Calu3 (cell line): ENCODE measurements around the gene ARHGAP6. TPM values are rescaled to one million over a fixed set of nuclear protein-coding genes. Genes with fewer than 3 reads are reported as not detected.
A peak's percentile ranks its signal among the peaks of the same experiment; 100 is the strongest.

ENCODE experiments used
- BruUV-seq: library from RNA; stranded (reverse); fragments of 400-500 nt; replicated peaks from 2 replicates; lab custom pipeline; 2021; lab: Mats Ljungman, UMichigan
- CTCF ChIA-PET: fragments of 300-600 bp; sonication (Branson Sonifier 250); formaldehyde crosslinking; loops from one replicate; lab custom pipeline; 2022; ENCODE audit warnings: antibody characterized with exemption; lab: Charles Lee
- DNase-seq: peaks from one replicate; pipeline ENCODE4 v3.0.0; 2022
- H3K27ac Mint-ChIP-seq: one replicate; pipeline ENCODE4 v1.8.0; 2022; ENCODE audit warnings: mixed read lengths; ENCODE audit not compliant: unreplicated experiment
- H3K27me3 Mint-ChIP-seq: one replicate; pipeline ENCODE4 v1.8.0; 2022; ENCODE audit warnings: mixed read lengths; ENCODE audit not compliant: unreplicated experiment
- H3K36me3 Mint-ChIP-seq: one replicate; pipeline ENCODE4 v1.8.0; 2022; ENCODE audit warnings: mild to moderate bottlenecking, moderate library complexity, mixed read lengths; ENCODE audit not compliant: insufficient read depth, unreplicated experiment
- H3K4me1 Mint-ChIP-seq: one replicate; pipeline ENCODE4 v1.8.0; 2022; ENCODE audit warnings: mild to moderate bottlenecking, low read depth, mixed read lengths; ENCODE audit not compliant: unreplicated experiment
- H3K4me3 Mint-ChIP-seq: one replicate; pipeline ENCODE4 v1.8.0; 2022; ENCODE audit warnings: mild to moderate bottlenecking, low read depth, moderate library complexity, mixed read lengths; ENCODE audit not compliant: unreplicated experiment
- H3K9me3 Mint-ChIP-seq: one replicate; pipeline ENCODE4 v1.8.0; 2022; ENCODE audit warnings: low read depth, mixed read lengths; ENCODE audit not compliant: unreplicated experiment
- intact Hi-C: fragments of 100-400 bp; cut with micrococcal nuclease; formaldehyde crosslinking; loops from one replicate; pipeline ENCODE4 v1.10.0; 2022; ENCODE audit not compliant: unreplicated experiment
- total RNA-seq: library from RNA; stranded (reverse); gene quantifications from 2 replicates; pipeline ENCODE4 v1.2.3, GENCODE V29; 2022
- TF ChIP-seq, protein P1 (sequence below): fragments of 200-600 bp; IDR thresholded peaks from one replicate; pipeline ENCODE4 v1.8.0; 2022; ENCODE audit warnings: antibody characterized with exemption; ENCODE audit not compliant: unreplicated experiment

Gene ARHGAP6
- total RNA-seq, 1 experiment from 2014 or later = not detected

GRCh38 chrX:11257290-11257689 lies 408.4 kb downstream of the ARHGAP6 start:
- H3K27ac Mint-ChIP-seq = no peak overlapping the region
- CTCF ChIA-PET = no interaction called here
- BruUV-seq = no TSS peak
- no peaks in the 10 kb centered on the region for H3K9me3 Mint-ChIP-seq
- no peak overlapping the region for H3K4me3 Mint-ChIP-seq
- no peaks in the 10 kb centered on the region for H3K36me3 Mint-ChIP-seq
- H3K4me1 Mint-ChIP-seq = no peaks in the 10 kb centered on the region
- intact Hi-C loops = no loop called here
- H3K27me3 Mint-ChIP-seq = no peaks in the 10 kb centered on the region
- no peak for DNase-seq
- TF ChIP-seq, protein P1, sequence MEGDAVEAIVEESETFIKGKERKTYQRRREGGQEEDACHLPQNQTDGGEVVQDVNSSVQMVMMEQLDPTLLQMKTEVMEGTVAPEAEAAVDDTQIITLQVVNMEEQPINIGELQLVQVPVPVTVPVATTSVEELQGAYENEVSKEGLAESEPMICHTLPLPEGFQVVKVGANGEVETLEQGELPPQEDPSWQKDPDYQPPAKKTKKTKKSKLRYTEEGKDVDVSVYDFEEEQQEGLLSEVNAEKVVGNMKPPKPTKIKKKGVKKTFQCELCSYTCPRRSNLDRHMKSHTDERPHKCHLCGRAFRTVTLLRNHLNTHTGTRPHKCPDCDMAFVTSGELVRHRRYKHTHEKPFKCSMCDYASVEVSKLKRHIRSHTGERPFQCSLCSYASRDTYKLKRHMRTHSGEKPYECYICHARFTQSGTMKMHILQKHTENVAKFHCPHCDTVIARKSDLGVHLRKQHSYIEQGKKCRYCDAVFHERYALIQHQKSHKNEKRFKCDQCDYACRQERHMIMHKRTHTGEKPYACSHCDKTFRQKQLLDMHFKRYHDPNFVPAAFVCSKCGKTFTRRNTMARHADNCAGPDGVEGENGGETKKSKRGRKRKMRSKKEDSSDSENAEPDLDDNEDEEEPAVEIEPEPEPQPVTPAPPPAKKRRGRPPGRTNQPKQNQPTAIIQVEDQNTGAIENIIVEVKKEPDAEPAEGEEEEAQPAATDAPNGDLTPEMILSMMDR = no peak

GRCh38 chrX:11254417-11255109 lies 411.2 kb downstream of the ARHGAP6 start:
- H3K27me3 Mint-ChIP-seq = no peaks in the 10 kb centered on the region
- no peak overlapping the region for H3K4me3 Mint-ChIP-seq
- H3K27ac Mint-ChIP-seq = no peak overlapping the region
- peaks cover 4% of the 10 kb centered on the region for H3K9me3 Mint-ChIP-seq
- H3K36me3 Mint-ChIP-seq = no peaks in the 10 kb centered on the region
- H3K4me1 Mint-ChIP-seq = no peaks in the 10 kb centered on the region
- CTCF ChIA-PET = no interaction called here
- no TSS peak for BruUV-seq
- TF ChIP-seq, protein P1 = no peak
- intact Hi-C loops = no loop called here
- no peak for DNase-seq

DNA sequence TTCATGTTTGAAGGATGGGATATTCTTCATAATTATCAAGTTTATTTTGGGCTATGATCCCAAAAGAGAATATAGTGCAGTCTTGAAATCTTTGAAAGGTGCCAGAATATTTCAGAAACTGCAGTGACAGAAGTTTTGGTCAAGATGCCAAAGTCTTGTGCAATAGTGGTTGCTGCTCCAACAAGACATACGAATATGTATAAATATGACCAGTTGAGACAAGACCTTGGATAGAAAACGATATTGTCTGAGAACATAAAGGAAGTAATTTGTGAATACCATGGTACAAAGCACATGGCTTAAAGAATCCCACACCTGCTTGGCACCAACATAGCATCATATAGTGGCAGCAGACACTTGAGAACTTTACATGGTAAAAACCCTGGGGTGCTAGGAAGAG lies 421.1 kb downstream of the ARHGAP6 start:
- Mint-ChIP-seq H3K27me3 (no peaks in the 10 kb centered on the region), H3K36me3 (no peaks in the 10 kb centered on the region), H3K4me3 (no peak overlapping the region), H3K27ac (no peak overlapping the region), H3K9me3 (no peaks in the 10 kb centered on the region), H3K4me1 (peaks cover 8% of the 10 kb centered on the region)
- no peak for DNase-seq
- CTCF ChIA-PET = no interaction called here
- intact Hi-C loops = no loop called here
- BruUV-seq = no TSS peak
- TF ChIP-seq, protein P1 = no peak

GRCh38 chrX:11242704-11243103 lies 423.0 kb downstream of the ARHGAP6 start:
- Mint-ChIP-seq H3K4me1 (peaks cover 8% of the 10 kb centered on the region), H3K36me3 (no peaks in the 10 kb centered on the region), H3K27ac (peak overlapping the region; percentile 35), H3K27me3 (no peaks in the 10 kb centered on the region), H3K9me3 (no peaks in the 10 kb centered on the region), H3K4me3 (no peak overlapping the region)
- no TSS peak for BruUV-seq
- intact Hi-C loops = no loop called here
- TF ChIP-seq, protein P1 = no peak
- DNase-seq = no peak
- CTCF ChIA-PET = no interaction called here
